HG03460 (cell line): Measurements from ENCODE around the gene CCDC33.

Source experiments
- ATAC-seq: cut with Tn5 transposase; IDR thresholded peaks from one replicate; pipeline ENCODE4 v1.9.1; 2021; ENCODE audit not compliant: unreplicated experiment

The CCDC33 gene

GRCh38 chr15:74228723-74229081 lies 7.4 kb upstream of the CCDC33 start:
- ATAC-seq: no peak

GRCh38 chr15:74229686-74230085 lies 6.4 kb upstream of the CCDC33 start:
- ATAC-seq: no peak

- ATAC-seq: no peak
Measured at GRCh38 chr15:74231475-74231874, 4.7 kb upstream of the CCDC33 start.

GRCh38 chr15:74233373-74233772 lies 2.8 kb upstream of the CCDC33 start:
- ATAC-seq: no peak

GRCh38 chr15:74233851-74234597 lies 2.1 kb upstream of the CCDC33 start:
- no peak for ATAC-seq

GRCh38 chr15:74234598-74234875 lies 1.6 kb upstream of the CCDC33 start:
- ATAC-seq: no peak

- ATAC-seq: no peak
Measured at GRCh38 chr15:74239051-74239705, 3.1 kb downstream of the CCDC33 start.

GRCh38 chr15:74240002-74240568 lies 4.0 kb downstream of the CCDC33 start:
- no peak for ATAC-seq

- ATAC-seq: no peak
Measured at GRCh38 chr15:74240897-74241614, 4.9 kb downstream of the CCDC33 start.

GRCh38 chr15:74242441-74243185 lies 6.5 kb downstream of the CCDC33 start:
- no peak for ATAC-seq

GRCh38 chr15:74243431-74243830 lies 7.3 kb downstream of the CCDC33 start:
- ATAC-seq: no peak

- no peak for ATAC-seq
Measured at GRCh38 chr15:74244822-74245341, 8.8 kb downstream of the CCDC33 start.

GRCh38 chr15:74245342-74245931 lies 9.3 kb downstream of the CCDC33 start:
- ATAC-seq: no peak

- no peak for ATAC-seq
Measured at GRCh38 chr15:74250266-74250665, 14.1 kb downstream of the CCDC33 start.

- ATAC-seq: no peak
Measured at GRCh38 chr15:74251131-74251811, 15.1 kb downstream of the CCDC33 start.

GRCh38 chr15:74252291-74252690 lies 16.2 kb downstream of the CCDC33 start:
- ATAC-seq: no peak

- no peak for ATAC-seq
Measured at GRCh38 chr15:74252721-74253120, 16.6 kb downstream of the CCDC33 start.

- no peak for ATAC-seq
Measured at GRCh38 chr15:74253211-74253921, 17.2 kb downstream of the CCDC33 start.

GRCh38 chr15:74257105-74257504 lies 21.0 kb downstream of the CCDC33 start:
- ATAC-seq: no peak
